Measurements from ENCODE around the gene MXD3. TPM values are rescaled to one million over a fixed set of nuclear protein-coding genes. Genes with fewer than 3 reads are reported as not detected.

MXD3 gene
- total RNA-seq, 1 donor from 2014 or later: 12.8 TPM

DNA sequence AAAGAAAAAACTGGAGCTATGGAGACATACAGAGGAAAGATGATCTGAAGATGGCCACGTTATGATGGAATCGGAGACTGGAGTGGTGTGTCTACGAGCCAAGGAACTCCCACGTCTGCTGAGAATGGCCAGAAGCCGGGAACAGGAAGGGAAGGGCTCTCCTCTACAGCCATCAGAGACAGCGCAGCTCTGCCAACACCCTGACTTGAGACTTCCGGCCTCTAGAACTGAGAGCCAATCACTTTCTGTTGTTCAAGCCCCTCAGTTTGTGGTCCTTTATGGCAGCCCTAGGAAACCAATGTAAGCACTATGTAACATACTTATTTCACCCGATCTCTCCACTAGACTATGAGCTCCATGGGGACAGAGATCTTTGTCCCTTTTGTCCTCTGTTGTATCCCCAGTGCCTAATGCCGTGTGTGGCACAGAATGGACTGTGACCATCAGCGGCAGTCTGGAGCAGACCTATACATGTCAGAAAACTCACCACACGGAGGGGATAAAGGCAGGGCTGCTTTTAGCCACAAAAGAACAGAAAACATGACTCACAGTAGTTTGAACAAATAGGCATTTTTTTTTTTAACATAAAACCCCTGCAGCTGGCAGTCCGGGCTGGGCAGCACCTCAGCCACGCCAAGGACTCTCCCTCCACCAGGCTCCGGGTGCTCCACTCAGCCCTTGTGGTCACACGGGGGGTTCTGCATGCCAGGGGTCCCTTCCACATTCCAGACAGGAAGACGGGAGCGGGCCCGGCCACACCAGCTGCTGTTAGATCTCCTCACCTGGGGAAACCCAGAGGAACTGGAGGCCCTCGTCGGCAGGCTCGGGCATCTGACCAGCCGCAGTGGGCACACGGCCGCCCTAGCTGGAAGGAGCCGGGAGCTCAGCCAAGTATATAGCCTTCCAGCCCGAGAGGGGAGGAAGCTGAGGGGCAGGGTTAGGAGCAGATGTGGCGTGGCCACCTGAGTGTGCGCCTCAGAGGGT is 16.1 kb upstream of the MXD3 start:
- H3K36me3 Mint-ChIP-seq (ENCODE audit: low read depth): peaks cover 32% of the 10 kb centered on the region
- H3K4me1 Mint-ChIP-seq (ENCODE audit: low read depth): peaks cover 19% of the 10 kb centered on the region
- H3K27me3 Mint-ChIP-seq (ENCODE audit: low read depth): no peaks in the 10 kb centered on the region
- H3K9me3 Mint-ChIP-seq: no peaks in the 10 kb centered on the region
- H3K4me3 Mint-ChIP-seq (ENCODE audit: low read depth): no peak overlapping the region
- peak overlapping the region; percentile 72 for H3K27ac Mint-ChIP-seq
- intact Hi-C loops (cut with micrococcal nuclease): no loop called here
- no peak for DNase-seq (ENCODE audit: low spot score)

DNA sequence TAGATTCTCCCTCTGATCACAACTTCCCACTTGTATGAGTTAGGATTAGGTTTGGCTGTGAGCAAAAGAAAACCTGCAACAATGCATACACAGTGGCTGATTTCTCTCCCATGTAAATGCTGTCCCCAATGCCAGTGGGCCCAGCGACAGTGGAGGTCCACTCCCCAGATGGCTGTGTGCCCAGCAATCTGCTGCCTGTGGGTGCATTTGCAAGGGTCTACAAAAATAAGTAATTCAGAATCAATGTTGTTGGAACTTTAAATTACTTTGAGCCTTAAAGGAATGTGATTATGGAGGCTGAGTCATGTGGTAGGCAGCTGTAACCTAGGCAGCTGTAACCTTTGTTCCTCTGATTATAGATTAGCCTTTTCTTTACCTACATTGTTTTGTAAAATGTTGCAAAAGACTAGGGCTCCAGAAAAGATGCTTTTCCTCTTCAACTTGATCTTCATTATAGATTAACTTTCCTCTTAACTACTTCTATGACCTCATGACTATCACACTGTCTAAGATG is 14.2 kb upstream of the MXD3 start:
- Mint-ChIP-seq H3K4me1 (ENCODE audit: low read depth) (peaks cover 23% of the 10 kb centered on the region), H3K36me3 (ENCODE audit: low read depth) (peaks cover 28% of the 10 kb centered on the region), H3K27me3 (ENCODE audit: low read depth) (no peaks in the 10 kb centered on the region), H3K4me3 (ENCODE audit: low read depth) (no peak overlapping the region), H3K27ac (no peak overlapping the region), H3K9me3 (no peaks in the 10 kb centered on the region)
- intact Hi-C loops (cut with micrococcal nuclease): no loop called here
- no peak for DNase-seq (ENCODE audit: low spot score)

- Mint-ChIP-seq H3K4me3 (ENCODE audit: low read depth) (no peak overlapping the region), H3K27ac (no peak overlapping the region), H3K4me1 (ENCODE audit: low read depth) (peaks cover 33% of the 10 kb centered on the region), H3K9me3 (peaks cover 6% of the 10 kb centered on the region), H3K36me3 (ENCODE audit: low read depth) (peaks cover 37% of the 10 kb centered on the region), H3K27me3 (ENCODE audit: low read depth) (no peaks in the 10 kb centered on the region)
- intact Hi-C loops (cut with micrococcal nuclease): no loop called here
- DNase-seq (ENCODE audit: low spot score): no peak
Observed at GRCh38 chr5:177320879-177321278, 9.2 kb upstream of the MXD3 start.

DNA sequence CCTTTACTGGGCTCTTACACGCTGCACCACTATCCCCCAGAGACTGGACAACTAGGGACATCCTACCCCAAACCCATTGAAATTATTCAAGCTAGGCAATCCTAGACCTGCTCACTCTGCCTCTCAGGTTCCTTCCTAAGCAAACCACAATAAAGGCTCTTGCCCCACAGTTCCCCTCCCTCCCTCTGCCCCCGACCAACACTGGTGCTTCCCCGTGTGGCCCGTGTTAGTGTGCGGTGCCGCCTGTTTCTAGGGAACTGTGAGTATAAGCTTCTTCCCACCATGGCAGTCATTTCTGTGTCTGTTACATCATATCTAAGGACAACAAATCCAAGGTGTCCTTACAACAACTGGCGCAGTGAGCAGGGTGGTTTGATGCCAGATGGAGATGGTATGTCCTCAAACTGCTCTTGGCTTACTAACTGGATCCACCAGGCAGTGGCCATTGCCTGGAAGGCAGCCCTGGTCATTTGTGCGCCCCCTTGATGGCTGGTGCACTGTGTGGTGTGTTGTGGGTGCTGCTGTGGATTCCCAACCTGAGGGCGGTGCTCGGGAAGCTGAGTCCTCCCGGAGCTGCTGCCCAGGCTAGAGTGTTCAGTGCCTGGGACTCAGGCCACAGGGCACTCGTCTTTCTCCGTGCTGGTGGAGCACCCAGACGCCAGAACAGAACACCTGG is 8.4 kb upstream of the MXD3 start:
- Mint-ChIP-seq H3K4me3 (ENCODE audit: low read depth) (no peak overlapping the region), H3K4me1 (ENCODE audit: low read depth) (peaks cover 34% of the 10 kb centered on the region), H3K27me3 (ENCODE audit: low read depth) (no peaks in the 10 kb centered on the region), H3K36me3 (ENCODE audit: low read depth) (peaks cover 38% of the 10 kb centered on the region), H3K9me3 (peaks cover 6% of the 10 kb centered on the region), H3K27ac (no peak overlapping the region)
- intact Hi-C loops (cut with micrococcal nuclease): no loop called here
- DNase-seq (ENCODE audit: low spot score): no peak

DNA sequence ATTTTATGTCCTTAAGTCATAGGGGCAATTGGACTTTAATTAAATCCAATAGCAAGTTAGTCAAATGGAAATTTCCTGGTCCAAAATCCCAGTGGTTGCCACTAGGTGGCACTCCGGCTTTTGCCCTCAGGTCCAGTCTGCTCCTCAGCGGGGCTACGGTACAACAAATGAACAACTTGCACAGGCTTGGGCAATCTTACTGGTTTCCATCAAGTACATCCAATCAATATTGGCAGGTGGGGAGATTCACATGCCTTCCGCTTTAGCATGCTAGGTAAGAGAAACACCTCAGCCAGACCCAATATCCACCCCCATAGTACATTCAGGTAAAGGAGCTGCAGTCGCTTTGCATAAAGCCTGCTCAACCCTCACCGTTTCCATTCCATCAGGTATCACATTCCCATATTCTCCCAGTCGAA is 6.3 kb upstream of the MXD3 start:
- H3K9me3 Mint-ChIP-seq: peaks cover 6% of the 10 kb centered on the region

DNA sequence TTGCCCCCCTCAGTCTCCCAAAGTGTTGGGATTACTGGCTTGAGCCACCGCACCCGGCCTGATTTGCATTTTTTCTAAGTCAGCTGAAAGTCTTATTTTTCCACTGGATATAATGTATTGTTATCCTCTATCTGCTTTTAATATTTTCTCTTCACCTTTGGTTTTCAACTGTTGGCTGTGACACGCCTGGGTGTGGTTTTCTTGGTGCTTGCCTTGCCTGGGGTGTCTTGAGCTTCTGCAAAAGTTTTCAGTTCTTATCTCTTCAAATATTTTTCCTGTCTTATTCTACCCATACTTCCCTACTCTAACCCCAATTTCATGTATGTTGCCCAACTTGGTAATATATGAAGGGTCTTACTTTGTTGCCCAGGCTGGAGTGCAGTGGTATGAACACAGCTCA is 4.3 kb upstream of the MXD3 start:
- H3K27me3 Mint-ChIP-seq (ENCODE audit: low read depth): no peaks in the 10 kb centered on the region
- peaks cover 25% of the 10 kb centered on the region for H3K36me3 Mint-ChIP-seq (ENCODE audit: low read depth)
- H3K27ac Mint-ChIP-seq: peak overlapping the region; percentile 39
- H3K4me1 Mint-ChIP-seq (ENCODE audit: low read depth): peaks cover 30% of the 10 kb centered on the region
- H3K9me3 Mint-ChIP-seq: peaks cover 6% of the 10 kb centered on the region
- intact Hi-C loops (cut with micrococcal nuclease): no loop called here
- H3K4me3 Mint-ChIP-seq (ENCODE audit: low read depth): peak overlapping the region; percentile 6
- no peak for DNase-seq (ENCODE audit: low spot score)

More for the DNA sequence above, 6.3 kb upstream of the MXD3 start:
- Mint-ChIP-seq H3K36me3 (ENCODE audit: low read depth) (peaks cover 32% of the 10 kb centered on the region), H3K27me3 (ENCODE audit: low read depth) (no peaks in the 10 kb centered on the region), H3K4me3 (ENCODE audit: low read depth) (no peak overlapping the region), H3K27ac (no peak overlapping the region), H3K4me1 (ENCODE audit: low read depth) (peaks cover 32% of the 10 kb centered on the region)
- peak; percentile 61 for DNase-seq (ENCODE audit: low spot score)
- intact Hi-C loops (cut with micrococcal nuclease): no loop called here

DNA sequence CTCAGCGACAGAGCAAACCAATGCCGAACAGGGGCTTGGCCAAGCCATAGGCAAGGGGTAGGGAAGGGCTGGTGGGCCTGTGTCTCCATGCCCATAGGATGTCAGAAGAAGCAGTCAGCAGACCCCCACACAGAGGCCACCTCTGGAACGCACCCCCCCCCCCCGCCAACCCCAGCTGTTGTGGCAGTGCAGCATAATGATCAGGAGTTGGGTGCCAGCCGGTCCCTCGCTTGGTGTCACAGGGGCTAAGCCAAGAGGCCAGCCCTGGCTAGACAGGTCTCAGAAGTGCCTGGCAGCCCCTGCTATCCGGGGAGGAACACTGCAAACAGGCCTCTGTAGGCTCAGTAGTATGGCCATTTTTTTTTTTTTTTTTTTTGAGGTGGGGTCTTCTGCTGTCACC is 3.7 kb upstream of the MXD3 start:
- no peak overlapping the region for H3K4me3 Mint-ChIP-seq (ENCODE audit: low read depth)
- H3K4me1 Mint-ChIP-seq (ENCODE audit: low read depth): peaks cover 35% of the 10 kb centered on the region
- DNase-seq (ENCODE audit: low spot score): no peak
- intact Hi-C loops (cut with micrococcal nuclease): no loop called here
- peaks cover 23% of the 10 kb centered on the region for H3K36me3 Mint-ChIP-seq (ENCODE audit: low read depth)
- no peaks in the 10 kb centered on the region for H3K27me3 Mint-ChIP-seq (ENCODE audit: low read depth)
- peaks cover 6% of the 10 kb centered on the region for H3K9me3 Mint-ChIP-seq
- H3K27ac Mint-ChIP-seq: no peak overlapping the region

DNA sequence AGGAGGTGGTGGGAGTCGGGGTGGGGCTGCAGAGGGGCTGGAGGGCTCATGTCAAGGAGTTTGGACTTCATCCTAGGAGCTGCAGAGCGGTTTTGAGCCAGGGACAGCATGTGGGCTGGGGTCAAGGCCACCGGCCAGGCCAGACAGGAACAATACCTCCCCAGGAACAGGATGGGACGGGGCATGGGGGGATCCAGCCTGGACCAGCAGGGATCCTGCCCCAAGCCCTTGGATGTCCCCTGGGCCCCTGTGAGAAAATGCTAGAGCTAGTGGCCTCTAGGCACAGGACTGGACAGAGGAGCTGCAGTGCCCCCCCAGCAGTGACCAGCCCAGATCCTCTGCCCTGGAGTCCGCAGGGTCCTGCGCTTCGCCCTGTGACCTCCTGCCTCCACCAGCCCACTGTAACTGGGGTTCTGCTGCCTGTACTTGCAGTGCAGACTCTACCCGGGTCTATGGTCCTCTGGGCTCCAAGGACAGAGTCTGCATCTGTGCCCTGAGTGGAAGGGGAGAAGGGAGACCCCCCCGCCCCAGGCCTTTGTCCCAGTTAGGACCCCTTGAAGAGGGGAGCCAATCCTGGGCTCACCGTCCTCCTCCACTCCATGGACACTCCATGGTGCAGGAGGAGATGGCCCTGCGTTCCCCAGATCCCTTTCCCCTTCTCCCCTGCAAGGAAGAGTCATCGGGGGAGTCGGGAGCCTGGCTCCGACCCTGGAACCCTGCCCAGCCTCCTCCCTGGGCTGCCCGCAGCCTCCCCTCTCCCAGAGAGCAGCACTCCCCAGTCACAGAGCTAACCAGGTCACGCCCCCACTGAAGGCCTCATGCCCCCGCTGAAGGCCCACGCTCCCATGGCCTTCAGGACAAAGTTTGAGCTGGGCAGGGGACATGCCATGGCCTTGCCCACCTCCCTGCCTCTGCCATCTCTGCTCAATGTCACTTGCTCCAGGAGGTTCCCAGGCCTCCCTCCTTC is 3.0 kb upstream of the MXD3 start:
- no peak for DNase-seq (ENCODE audit: low spot score)
- H3K9me3 Mint-ChIP-seq: peaks cover 5% of the 10 kb centered on the region
- no peak overlapping the region for H3K4me3 Mint-ChIP-seq (ENCODE audit: low read depth)
- intact Hi-C loops (cut with micrococcal nuclease): loop anchor here (5.0 kb wide), 1 partner anchor 48 kb away; no protein-coding TSS in a partner anchor
- no peak overlapping the region for H3K27ac Mint-ChIP-seq
- H3K36me3 Mint-ChIP-seq (ENCODE audit: low read depth): peaks cover 18% of the 10 kb centered on the region
- peaks cover 41% of the 10 kb centered on the region for H3K4me1 Mint-ChIP-seq (ENCODE audit: low read depth)
- no peaks in the 10 kb centered on the region for H3K27me3 Mint-ChIP-seq (ENCODE audit: low read depth)

DNA sequence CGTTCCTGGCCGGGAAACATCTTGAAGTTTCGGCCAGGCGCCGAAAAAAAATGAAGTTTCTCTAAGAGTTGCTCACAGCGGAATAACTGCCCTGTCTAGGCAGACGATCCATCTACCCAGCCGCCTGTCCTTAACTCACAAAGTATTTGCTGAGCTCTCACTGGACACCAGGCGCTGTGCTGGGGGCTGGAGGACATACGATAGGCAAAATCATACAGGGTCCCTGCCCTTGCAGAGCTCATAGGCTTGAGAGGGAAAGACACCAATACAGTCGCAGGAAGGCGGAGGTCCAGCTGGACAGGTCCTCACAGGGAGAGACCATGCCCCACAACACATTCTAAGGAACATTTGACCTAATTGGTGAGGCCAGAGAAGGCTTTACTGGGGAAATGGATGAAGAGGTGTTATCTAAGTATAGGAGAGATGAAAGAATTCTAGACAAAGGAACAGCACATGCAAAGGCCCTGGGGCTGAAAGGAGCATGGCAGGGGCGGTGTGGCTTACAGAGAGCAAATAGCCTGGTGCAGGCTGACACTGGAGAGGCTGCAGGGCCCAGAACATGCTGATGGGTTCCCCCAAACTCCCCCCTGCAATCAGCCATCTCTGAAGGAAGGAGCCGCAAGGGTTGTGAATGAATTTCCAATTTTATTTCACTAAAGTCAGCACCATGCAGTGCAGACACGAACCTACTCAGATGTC is 2.0 kb upstream of the MXD3 start:
- peak overlapping the region; percentile 92 for H3K4me3 Mint-ChIP-seq (ENCODE audit: low read depth)
- H3K36me3 Mint-ChIP-seq (ENCODE audit: low read depth): peaks cover 21% of the 10 kb centered on the region
- intact Hi-C loops (cut with micrococcal nuclease): loop anchor here (2.0 to 5.0 kb wide), 3 partner anchors 37 to 77 kb away; partner anchors contain the start of gene LMAN2
- DNase-seq (ENCODE audit: low spot score): no peak
- H3K4me1 Mint-ChIP-seq (ENCODE audit: low read depth): peaks cover 49% of the 10 kb centered on the region
- H3K27me3 Mint-ChIP-seq (ENCODE audit: low read depth): no peaks in the 10 kb centered on the region
- H3K9me3 Mint-ChIP-seq: no peaks in the 10 kb centered on the region
- no peak overlapping the region for H3K27ac Mint-ChIP-seq

GRCh38 chr5:177312649-177313181 is 1.0 kb upstream of the MXD3 start:
- Mint-ChIP-seq H3K36me3 (ENCODE audit: low read depth) (peaks cover 24% of the 10 kb centered on the region), H3K27me3 (ENCODE audit: low read depth) (no peaks in the 10 kb centered on the region), H3K9me3 (no peaks in the 10 kb centered on the region), H3K4me1 (ENCODE audit: low read depth) (peaks cover 42% of the 10 kb centered on the region), H3K27ac (peak overlapping the region; percentile 89), H3K4me3 (ENCODE audit: low read depth) (peak overlapping the region; percentile 92)
- intact Hi-C loops (cut with micrococcal nuclease): loop anchor here (1.0 to 5.0 kb wide), 6 partner anchors 9 to 143 kb away; partner anchors contain the start of genes GRK6, LMAN2, PRELID1 and RAB24
- peak; percentile 59 for DNase-seq (ENCODE audit: low spot score)

DNA sequence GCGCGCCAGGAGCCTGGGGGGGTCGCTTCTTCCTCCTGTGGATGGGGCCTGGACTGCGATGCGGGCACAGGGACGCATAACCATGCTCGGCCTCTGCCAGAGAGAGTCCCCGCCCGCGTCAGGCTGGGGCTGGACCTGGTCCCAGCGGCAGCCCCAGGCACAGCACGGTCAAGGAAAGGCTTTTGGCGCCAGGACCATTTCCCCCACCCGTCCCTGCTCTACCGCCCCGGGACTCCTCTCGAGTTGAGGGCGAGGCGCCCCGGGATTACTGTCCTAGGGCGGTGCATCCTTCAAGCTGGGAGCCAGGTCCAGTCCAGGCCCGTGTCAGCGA is 341 bp downstream of the MXD3 start:
- intact Hi-C loops (cut with micrococcal nuclease): loop anchor here (5.0 kb wide), 1 partner anchor 51 kb away; no protein-coding TSS in a partner anchor
- Mint-ChIP-seq H3K4me3 (ENCODE audit: low read depth) (peak overlapping the region; percentile 92), H3K27ac (peak overlapping the region; percentile 52), H3K4me1 (ENCODE audit: low read depth) (peaks cover 42% of the 10 kb centered on the region), H3K36me3 (ENCODE audit: low read depth) (peaks cover 27% of the 10 kb centered on the region), H3K9me3 (no peaks in the 10 kb centered on the region), H3K27me3 (ENCODE audit: low read depth) (no peaks in the 10 kb centered on the region)
- no peak for DNase-seq (ENCODE audit: low spot score)
